ENCODE results near the gene EMP2. TPM values are rescaled to one million over a fixed set of nuclear protein-coding genes. Genes with fewer than 3 reads are reported as not detected.

The EMP2 gene
- total and polyA plus RNA-seq, 4 donors: 74.3 to 286 (median 117) TPM

- H3K27me3 ChIP-seq (ENCODE audit: control insufficient read depth in 3 of 3, insufficient read depth in 3 of 3, low read length in 2 of 3): no peaks in the 10 kb centered on the region
- H3K9me3 ChIP-seq (ENCODE audit: control insufficient read depth in 4 of 4, insufficient read depth in 3 of 4, low read length in 3 of 4): peaks cover 0 to 6% (median 0%) of the 10 kb centered on the region in 4 donors
- H3K4me3 ChIP-seq: no peak overlapping the region
- H3K4me1 ChIP-seq (ENCODE audit: control insufficient read depth in 5 of 5, insufficient read depth in 5 of 5, low read length in 5 of 5): peaks cover 0 to 3% (median 0%) of the 10 kb centered on the region in 5 donors
- no peak overlapping the region for H3K27ac ChIP-seq (ENCODE audit: low read depth in 1 of 2, low read length in 1 of 2)
- no peak for DNase-seq
- 90 to 97% methylated on average over 6 of the region's 6 CpGs for WGBS, 2 donors
- ATAC-seq (ENCODE audit: insufficient read depth, low FRiP score): no peak
- H3K36me3 ChIP-seq (ENCODE audit: control insufficient read depth in 4 of 4, insufficient read depth in 4 of 4, low read length in 4 of 4): peaks cover 0 to 3% (median 0%) of the 10 kb centered on the region in 4 donors
- no peak overlapping the region for H3K9ac ChIP-seq (ENCODE audit: insufficient read depth in 1 of 2, low read length in 2 of 2)
- TF ChIP-seq CTCF (IDR thresholded peaks at IDR 0.05; ENCODE audit: control extremely low read depth, extremely low read depth): no peak
Measured at GRCh38 chr16:10495031-10495345, 85.4 kb downstream of the EMP2 start.

DNA sequence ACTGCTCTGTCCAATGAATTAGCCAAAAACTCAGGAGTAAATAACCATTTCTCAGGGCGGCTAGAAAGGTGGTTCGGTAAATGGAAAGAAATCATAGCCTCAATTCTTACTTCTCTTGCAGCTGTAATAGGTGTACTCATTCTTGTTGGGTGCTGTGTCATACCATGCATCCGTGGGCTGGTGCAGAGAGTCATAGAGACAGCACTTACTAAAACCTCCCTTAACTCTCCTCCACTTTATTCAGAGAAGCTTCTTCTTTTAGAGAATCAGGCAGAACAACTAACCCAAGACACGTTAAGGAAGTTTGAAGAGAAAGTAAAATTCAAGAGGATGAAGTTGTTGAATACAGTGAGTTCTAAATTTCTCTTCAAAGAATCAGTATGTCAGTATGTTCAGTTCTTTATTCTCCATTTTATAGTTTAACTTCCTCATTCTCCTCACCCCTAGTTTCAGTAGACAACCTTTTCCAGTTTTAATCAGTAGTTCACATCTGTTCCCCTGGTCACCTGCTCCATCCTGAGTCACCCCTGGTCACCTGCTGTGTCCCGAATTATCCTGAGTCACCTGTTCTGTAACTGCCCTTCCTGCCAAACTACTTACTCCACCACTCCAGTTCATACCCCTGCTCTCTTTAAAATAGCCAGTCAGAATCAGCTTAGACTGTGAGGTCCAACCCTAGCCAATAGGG lies 85.9 kb downstream of the EMP2 start:
- Histone ChIP-seq H3K9ac (ENCODE audit: insufficient read depth in 1 of 2, low read length in 2 of 2) (no peak overlapping the region), H3K4me3 (no peak overlapping the region), H3K27me3 (ENCODE audit: control insufficient read depth in 3 of 3, insufficient read depth in 3 of 3, low read length in 2 of 3) (no peaks in the 10 kb centered on the region), H3K4me1 (ENCODE audit: control insufficient read depth in 5 of 5, insufficient read depth in 5 of 5, low read length in 5 of 5) (peaks cover 0 to 3% (median 0%) of the 10 kb centered on the region in 5 donors), H3K36me3 (ENCODE audit: control insufficient read depth in 4 of 4, insufficient read depth in 4 of 4, low read length in 4 of 4) (peaks cover 0 to 3% (median 0%) of the 10 kb centered on the region in 4 donors), H3K9me3 (ENCODE audit: control insufficient read depth in 4 of 4, insufficient read depth in 3 of 4, low read length in 3 of 4) (peaks cover 0 to 6% (median 0%) of the 10 kb centered on the region in 4 donors), H3K27ac (ENCODE audit: low read depth in 1 of 2, low read length in 1 of 2) (no peak overlapping the region)
- WGBS, 2 donors: 78 to 85% methylated on average over 5 of the region's 5 CpGs
- no peak for DNase-seq
- ATAC-seq (ENCODE audit: insufficient read depth, low FRiP score): no peak
- TF ChIP-seq CTCF (IDR thresholded peaks at IDR 0.05; ENCODE audit: control extremely low read depth, extremely low read depth): no peak

DNA sequence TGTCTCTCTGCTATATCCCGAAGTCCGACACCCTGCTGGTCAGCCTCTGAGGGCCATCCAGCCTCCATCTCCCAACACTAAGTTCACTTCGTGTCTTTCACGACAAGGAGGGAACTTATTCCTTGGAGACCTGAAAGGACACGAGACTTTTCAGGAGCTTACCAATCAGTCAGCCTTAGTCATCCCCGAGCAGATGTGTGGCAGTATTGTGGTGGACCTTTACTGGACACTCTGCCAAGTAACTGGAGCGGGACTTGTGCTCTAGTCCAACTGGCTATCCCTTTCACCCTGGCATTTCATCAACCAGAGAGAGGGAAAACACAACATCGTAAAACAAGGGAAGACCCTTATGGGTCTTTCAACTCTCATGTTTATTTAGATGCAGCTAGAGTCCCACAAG lies 87.1 kb downstream of the EMP2 start:
- DNase-seq: no peak
- no peak overlapping the region for H3K9ac ChIP-seq (ENCODE audit: insufficient read depth in 1 of 2, low read length in 2 of 2)
- no peak overlapping the region for H3K4me3 ChIP-seq
- H3K27ac ChIP-seq (ENCODE audit: low read depth in 1 of 2, low read length in 1 of 2): peak overlapping the region in 1 of 2 donors; percentile 36
- H3K36me3 ChIP-seq (ENCODE audit: control insufficient read depth in 4 of 4, insufficient read depth in 4 of 4, low read length in 4 of 4): peaks cover 0 to 3% (median 0%) of the 10 kb centered on the region in 4 donors
- TF ChIP-seq CTCF (IDR thresholded peaks at IDR 0.05; ENCODE audit: control extremely low read depth, extremely low read depth): no peak
- peaks cover 0 to 6% (median 0%) of the 10 kb centered on the region in 4 donors for H3K9me3 ChIP-seq (ENCODE audit: control insufficient read depth in 4 of 4, insufficient read depth in 3 of 4, low read length in 3 of 4)
- peaks cover 0 to 3% (median 0%) of the 10 kb centered on the region in 5 donors for H3K4me1 ChIP-seq (ENCODE audit: control insufficient read depth in 5 of 5, insufficient read depth in 5 of 5, low read length in 5 of 5)
- ATAC-seq (ENCODE audit: insufficient read depth, low FRiP score): no peak
- no peaks in the 10 kb centered on the region for H3K27me3 ChIP-seq (ENCODE audit: control insufficient read depth in 3 of 3, insufficient read depth in 3 of 3, low read length in 2 of 3)
- 93 to 95% methylated on average over 8 of the region's 8 CpGs for WGBS, 2 donors
